Suppressor macrophage treated with lipopolysaccharide for 4 hours (primary cell): Measurements from ENCODE around the gene RNF123.
A peak's percentile ranks its signal among the peaks of the same experiment; 100 is the strongest.

Source experiments
- DNase-seq: peaks from one replicate; pipeline ENCODE4 v3.0.0-alpha.2; 2020

Gene RNF123

DNA sequence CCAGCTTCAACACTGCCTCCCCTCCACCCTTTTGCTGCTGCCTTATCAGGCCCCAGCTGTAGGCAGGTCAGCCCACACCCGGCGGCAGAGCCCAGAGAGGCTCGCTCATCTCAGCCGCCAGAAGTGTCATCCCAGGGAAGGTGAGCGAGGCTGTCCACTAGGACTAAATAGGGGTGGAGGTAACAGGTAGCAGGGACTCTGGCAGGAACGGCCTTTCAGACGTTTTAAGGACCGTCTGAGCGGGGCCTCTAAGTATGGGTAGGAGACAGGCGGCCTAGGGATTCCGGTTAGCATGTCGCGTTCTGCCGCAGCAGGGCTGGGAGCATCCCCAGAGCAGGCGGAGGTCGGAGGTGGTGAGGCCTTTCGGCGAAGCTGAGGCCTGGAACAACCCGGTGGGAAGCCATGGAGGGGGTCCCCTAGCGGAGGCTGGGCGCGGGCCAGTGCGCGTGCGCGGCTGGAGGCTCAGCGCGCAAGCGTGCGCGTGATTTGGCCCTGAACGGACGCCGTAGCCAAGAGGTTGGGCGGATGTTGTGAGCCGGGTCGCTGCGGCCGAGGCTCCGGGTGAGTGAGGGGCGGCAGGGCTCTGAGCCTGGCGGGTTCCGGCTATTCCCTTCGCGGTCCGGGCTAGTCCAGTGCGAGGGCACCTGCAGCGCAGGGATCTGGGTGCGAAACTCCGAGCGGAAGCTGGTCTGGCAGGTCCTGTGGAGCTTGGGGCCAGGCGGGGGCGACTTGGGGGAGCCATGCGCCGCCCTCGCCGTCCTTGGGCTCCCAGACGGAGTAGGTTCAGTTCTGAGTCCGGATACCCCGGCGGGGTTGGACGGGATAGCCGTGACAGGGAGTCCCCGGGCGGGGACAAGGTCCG, at the start of gene RNF123, which contains the start of gene MST1:
Gene RNF123 (plus strand): TSS at position 512 of the 862 bp plus-strand sequence. CDS start 1,609 bp downstream, outside the sequence.
Gene MST1 (minus strand): TSS at position 429 of the 862 bp plus-strand sequence. CDS start 783 bp downstream, outside the sequence.
- peak; percentile 95 for DNase-seq

DNA sequence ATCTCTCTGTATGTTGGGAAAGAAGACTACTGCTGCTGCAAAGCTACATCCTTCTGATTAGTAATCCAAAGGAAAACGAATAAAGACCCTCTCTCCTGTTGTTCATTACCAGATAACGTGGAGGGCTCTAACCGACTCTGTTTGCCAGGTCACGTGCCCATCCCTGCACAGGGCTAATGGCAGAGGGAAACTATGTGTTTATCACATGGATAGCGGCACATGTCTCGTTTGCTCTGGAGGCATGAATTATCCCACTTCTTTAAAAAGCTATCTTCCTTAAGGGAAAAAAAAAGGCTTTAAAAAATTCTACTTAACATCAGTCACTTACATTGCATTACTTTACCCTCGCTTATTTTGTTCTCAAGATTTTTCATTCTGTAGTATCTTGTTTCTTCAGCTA, 48.1 kb upstream of the RNF123 start:
- no peak for DNase-seq

DNA sequence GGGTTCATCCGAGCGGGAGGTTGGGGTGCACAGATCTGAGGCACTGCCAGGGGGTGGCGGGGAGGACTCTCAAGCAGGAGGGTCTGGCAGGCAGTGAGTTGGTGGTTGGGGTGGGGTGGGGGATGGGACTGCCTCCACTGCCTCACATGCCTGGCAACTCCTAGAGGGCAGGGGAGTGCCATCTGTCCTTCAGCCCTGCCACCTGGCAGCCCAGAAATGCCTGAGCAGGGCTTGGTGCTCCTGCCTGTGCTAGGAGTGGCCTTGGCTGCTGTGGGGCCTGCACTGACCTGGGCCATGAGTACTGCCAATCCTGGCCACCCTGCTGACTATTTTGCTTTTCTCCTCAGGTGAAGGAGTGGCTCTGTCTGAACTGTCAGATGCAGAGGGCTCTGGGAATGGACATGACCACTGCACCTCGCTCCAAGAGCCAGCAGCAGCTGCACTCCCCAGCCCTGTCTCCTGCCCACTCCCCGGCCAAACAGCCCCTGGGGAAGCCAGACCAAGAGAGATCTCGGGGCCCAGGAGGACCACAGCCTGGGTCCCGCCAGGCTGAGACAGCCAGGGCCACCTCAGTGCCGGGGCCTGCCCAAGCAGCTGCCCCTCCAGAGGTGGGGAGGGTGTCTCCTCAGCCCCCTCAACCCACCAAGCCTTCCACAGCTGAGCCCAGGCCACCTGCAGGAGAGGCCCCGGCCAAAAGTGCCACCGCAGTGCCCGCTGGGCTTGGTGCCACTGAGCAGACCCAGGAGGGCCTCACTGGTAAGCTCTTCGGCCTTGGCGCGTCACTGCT, 47.2 kb upstream of the RNF123 start:
- DNase-seq: no peak

DNA sequence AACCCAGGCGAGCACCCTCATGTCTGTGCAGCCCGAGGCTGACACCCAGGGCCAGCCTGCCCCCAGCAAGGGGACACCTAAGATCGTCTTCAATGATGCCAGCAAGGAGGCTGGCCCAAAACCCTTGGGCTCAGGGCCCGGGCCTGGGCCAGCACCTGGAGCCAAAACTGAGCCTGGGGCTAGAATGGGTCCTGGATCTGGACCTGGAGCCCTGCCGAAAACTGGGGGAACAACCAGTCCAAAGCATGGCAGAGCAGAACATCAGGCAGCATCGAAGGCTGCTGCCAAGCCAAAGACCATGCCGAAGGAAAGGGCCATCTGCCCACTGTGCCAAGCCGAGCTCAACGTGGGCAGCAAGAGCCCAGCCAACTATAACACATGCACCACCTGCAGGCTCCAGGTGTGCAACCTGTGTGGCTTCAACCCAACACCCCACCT, 46.6 kb upstream of the RNF123 start:
- no peak for DNase-seq

DNA sequence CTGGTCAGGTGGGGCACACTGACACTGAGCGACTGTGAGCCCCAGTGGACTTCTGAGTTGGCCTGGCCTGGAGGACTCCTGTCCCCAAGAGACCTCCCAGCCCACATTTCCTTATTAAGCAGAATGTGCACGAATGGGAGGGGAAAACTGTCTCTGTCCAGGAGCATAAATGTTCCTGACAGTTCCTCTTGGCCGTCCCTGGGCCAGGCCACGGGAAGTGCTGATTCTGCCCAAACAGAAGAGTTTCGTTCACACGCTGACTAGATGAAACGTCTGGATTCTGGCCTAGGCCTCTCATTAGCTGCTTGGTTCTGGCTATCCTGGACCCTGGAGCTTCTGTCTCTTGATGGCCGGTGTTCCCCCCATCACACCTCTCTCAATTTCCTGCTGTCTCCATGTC, 44.7 kb upstream of the RNF123 start:
- no peak for DNase-seq

DNA sequence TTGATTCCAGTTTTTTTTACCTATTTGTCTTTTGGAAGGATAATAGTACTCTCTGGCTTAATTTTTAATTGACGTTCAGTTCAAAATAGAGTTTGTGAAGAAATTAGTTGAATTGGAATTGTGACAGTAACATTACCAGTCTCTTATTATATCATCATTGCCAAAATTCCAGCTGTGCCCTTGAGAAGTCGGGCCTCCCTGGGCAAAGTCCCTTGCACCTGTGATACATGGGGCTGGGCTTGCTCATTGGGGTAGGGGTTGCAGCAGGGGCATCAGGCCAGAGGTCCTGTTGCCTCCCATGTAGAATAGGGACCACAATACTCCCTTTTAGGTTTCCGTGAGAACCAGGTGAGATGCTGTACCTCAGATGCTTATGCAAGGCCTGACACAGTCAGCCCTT, 43.1 kb upstream of the RNF123 start:
- no peak for DNase-seq

DNA sequence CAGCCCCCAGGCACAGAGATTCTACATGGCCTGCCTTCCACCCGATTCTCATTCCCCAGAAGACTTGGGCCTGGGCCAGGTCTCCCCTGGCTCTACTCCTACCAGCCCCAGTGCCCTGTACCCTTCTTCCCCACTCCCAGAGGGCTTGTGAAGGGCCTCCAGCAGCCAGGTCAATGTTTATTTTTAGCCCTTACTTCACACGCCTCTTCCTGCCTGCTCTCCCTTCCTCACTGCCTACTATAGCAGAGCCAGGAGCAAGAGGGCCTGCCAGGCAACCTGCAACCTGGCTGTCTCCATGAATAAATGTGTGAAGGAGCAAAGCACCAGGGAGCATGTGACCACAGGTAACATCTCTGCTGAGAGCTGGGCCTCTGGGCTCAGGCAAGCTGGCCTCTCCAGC, 41.6 kb upstream of the RNF123 start:
- no peak for DNase-seq

DNA sequence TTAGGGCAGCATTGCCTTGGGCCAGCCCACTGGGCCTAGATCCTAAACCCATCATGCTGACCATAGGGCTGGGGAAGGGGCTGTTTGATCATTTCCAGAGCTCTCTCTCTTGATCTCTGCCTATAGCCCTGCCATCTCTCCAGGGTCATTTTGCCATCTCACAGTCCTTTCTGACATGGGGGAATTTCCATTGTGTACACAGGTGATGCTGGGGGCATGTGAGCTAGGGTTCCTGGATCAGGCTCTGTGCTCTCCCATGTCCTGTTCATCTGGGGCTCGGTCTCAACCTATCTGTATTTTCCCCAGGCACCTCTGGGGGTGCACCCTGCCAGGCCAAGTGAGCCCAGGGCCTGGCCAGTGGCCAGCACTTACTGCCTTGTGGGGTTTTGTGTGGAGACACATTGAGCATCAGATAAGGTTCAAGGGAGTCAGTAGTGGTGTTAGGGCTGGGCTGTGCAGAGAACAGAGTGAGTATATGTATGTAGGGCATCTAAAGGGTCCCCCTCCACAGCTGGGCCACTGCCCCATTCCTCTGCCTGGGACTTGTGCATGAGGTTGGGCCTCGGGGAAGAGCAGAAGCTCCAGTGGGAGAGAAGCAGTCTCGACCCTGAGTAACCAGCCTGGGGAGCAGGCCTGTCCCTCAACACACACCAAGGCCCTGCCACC, 40.9 kb upstream of the RNF123 start:
- no peak for DNase-seq

DNA sequence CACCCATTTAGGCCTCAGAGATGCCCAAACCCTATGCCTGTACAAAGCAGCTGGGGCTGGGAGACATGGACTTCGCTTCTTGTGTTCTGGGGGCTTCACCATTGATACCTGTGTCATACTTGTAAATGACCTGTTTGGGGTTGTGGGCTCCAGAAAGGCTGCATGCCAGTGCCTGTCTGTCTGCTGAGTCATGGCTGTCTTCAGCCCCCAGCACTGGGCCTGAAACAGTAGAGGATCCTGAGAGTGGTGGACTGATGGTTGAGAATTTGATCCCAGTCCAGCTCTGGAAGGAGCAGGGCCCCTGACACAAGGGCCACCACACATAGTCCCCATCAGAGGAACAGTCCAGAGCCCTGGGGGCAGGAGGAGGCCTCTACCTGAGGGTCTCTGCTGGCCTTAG, 39.8 kb upstream of the RNF123 start:
- DNase-seq: no peak

DNA sequence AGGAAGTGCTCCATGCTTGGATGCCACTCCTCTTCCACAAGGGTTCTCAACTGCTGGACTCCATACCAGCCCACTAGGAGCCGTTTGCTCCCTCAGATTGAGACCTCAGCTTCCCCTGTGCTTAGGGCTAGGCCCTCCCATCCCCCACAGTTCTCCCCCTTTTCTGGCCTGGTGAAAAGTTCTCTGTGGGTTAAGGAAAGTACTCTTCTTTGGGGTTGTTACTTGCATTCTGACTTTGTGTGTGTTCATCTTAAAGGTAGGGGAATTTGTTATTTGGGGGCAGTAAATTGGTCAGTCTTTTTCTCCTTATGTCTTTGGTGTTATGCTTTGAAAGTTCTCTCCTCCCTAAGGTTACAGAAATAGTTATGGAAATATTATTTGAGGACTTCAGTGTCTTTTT, 39.2 kb upstream of the RNF123 start:
- no peak for DNase-seq

DNA sequence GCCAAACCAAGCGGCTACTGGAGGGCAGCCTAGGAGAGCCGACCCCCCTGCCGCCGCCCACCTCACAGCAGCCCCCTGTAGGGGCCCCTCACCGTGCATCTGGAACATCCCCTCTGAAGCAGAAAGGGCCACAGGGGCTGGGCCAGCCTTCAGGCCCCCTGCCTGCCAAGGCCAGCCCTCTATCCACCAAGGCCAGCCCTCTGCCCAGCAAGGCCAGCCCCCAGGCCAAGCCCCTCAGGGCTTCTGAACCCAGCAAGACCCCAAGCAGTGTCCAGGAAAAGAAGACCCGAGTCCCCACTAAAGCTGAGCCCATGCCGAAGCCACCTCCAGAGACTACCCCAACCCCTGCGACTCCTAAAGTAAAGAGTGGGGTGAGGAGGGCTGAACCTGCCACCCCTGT, 38.7 kb upstream of the RNF123 start:
- DNase-seq: no peak

DNA sequence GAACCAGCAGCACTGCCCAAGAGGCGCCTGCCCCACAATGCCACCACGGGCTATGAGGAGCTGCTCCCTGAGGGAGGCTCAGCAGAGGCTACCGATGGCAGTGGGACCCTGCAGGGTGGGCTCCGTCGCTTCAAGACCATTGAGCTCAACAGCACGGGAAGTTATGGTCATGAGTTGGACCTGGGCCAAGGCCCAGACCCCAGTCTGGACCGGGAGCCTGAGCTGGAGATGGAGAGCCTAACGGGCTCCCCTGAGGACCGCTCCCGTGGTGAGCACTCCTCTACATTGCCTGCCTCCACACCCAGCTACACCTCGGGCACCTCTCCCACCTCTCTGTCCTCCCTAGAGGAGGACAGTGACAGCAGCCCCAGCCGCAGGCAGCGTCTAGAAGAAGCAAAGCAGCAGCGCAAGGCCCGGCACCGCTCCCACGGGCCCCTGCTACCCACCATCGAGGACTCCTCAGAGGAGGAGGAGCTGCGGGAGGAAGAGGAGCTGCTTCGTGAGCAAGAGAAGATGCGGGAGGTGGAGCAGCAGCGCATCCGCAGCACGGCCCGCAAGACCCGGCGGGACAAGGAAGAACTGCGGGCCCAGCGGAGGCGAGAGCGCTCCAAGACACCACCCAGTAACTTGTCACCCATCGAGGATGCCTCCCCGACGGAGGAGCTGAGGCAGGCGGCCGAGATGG, 37.0 kb upstream of the RNF123 start:
- DNase-seq: no peak

DNA sequence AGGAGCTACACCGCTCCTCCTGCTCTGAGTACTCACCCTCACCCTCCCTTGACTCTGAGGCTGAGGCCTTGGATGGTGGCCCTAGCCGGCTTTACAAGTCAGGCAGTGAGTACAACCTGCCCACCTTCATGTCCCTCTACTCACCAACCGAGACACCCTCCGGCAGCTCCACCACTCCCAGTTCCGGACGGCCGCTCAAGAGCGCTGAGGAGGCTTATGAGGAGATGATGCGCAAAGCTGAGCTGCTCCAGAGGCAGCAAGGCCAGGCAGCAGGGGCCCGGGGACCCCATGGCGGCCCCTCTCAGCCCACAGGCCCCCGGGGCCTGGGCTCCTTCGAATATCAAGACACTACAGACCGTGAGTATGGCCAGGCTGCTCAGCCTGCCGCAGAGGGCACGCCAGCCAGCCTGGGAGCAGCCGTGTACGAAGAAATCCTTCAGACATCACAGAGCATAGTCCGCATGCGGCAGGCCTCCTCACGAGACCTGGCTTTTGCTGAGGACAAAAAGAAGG, 36.4 kb upstream of the RNF123 start:
- no peak for DNase-seq

DNA sequence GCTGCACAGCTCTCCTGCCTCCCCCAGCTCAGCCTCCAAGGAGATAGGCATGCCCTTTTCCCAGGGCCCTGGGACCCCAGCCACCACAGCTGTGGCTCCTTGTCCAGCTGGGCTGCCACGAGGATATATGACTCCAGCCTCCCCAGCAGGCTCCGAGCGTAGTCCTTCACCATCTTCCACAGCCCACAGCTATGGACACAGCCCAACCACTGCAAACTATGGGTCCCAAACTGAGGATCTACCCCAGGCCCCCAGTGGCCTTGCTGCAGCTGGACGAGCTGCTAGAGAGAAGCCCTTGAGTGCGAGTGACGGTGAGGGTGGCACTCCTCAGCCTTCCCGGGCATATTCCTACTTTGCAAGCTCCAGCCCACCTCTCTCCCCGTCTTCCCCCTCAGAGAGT, 35.7 kb upstream of the RNF123 start:
- no peak for DNase-seq

DNA sequence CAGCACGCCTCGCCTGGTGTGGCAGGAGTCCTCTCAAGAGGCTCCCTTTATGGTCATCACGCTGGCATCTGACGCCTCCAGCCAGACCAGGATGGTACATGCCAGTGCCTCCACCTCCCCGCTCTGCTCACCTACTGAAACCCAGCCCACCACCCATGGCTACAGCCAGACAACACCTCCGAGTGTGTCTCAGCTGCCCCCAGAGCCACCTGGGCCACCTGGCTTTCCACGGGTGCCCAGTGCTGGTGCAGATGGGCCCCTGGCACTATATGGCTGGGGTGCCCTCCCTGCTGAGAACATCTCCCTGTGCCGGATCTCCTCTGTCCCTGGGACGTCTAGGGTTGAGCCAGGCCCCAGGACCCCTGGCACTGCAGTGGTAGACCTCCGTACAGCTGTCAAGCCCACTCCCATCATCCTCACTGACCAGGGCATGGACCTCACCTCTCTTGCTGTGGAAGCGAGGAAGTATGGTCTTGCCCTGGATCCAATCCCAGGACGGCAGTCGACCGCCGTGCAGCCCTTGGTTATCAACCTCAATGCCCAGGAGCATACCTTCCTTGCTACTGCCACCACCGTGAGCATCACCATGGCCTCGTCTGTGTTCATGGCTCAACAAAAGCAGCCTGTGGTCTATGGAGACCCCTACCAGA, 35.1 kb upstream of the RNF123 start:
- DNase-seq: no peak

DNA sequence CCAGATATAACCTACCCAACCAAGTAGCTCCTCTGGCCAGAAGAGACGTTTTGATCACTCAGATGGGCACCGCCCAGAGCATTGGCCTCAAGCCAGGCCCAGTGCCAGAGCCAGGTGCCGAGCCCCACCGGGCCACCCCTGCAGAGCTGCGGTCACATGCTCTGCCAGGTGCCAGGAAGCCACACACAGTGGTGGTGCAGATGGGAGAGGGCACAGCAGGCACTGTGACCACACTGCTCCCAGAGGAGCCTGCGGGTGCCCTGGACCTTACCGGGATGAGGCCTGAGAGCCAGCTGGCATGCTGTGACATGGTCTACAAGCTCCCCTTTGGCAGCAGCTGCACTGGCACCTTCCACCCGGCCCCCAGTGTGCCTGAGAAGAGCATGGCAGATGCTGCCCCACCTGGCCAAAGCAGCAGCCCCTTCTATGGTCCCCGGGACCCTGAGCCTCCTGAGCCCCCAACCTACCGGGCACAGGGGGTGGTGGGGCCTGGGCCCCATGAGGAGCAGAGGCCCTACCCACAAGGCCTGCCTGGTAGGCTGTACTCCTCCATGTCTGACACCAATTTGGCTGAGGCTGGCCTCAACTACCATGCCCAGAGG, 34.3 kb upstream of the RNF123 start:
- DNase-seq: no peak

DNA sequence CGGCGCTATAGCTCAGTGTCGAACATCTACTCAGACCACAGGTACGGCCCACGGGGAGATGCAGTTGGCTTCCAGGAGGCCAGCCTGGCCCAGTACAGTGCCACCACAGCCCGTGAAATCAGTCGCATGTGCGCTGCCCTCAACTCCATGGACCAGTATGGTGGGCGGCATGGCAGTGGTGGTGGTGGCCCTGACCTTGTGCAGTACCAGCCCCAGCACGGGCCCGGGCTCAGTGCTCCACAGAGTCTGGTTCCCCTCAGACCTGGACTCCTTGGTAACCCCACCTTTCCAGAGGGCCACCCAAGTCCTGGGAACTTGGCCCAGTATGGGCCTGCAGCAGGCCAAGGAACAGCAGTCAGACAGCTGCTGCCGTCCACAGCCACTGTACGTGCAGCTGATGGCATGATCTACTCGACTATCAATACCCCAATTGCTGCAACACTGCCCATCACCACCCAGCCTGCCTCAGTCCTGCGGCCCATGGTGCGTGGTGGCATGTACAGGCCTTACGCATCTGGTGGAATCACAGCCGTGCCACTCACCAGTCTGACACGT, 33.5 kb upstream of the RNF123 start:
- DNase-seq: no peak

DNA sequence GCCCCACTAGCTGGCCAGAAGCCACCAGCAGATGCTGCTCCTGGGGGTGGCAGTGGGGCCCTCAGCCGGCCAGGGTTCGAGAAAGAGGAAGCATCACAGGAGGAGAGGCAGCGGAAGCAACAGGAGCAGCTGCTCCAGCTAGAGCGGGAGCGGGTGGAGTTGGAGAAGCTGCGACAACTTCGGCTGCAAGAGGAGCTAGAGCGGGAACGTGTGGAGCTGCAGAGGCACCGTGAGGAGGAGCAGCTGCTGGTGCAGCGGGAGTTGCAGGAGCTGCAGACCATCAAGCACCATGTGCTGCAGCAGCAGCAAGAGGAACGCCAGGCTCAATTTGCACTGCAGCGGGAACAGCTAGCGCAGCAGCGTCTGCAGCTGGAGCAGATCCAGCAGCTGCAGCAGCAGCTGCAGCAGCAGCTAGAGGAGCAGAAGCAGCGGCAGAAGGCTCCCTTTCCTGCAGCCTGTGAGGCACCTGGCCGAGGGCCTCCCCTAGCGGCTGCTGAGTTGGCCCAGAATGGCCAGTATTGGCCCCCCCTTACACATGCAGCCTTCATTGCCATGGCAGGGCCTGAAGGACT, 32.7 kb upstream of the RNF123 start:
- DNase-seq: no peak

DNA sequence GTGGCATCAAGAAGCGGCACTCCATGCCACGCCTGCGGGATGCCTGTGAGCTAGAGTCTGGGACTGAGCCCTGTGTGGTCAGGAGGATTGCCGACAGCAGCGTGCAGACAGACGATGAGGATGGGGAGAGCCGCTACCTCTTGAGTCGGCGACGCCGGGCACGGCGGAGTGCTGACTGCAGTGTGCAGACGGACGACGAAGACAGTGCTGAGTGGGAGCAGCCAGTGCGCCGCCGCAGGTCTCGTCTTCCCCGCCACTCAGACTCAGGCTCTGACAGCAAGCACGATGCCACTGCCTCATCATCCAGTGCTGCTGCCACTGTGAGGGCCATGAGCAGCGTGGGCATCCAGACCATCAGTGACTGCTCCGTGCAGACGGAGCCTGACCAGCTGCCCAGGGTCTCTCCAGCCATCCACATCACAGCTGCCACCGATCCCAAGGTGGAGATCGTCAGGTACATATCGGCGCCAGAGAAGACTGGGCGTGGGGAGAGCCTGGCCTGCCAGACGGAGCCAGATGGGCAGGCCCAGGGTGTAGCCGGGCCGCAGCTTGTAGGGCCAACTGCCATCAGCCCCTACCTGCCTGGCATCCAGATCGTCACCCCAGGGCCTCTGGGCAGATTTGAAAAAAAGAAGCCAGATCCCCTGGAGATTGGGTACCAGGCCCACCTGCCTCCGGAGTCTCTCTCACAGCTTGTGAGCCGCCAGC, 32.0 kb upstream of the RNF123 start:
- no peak for DNase-seq

DNA sequence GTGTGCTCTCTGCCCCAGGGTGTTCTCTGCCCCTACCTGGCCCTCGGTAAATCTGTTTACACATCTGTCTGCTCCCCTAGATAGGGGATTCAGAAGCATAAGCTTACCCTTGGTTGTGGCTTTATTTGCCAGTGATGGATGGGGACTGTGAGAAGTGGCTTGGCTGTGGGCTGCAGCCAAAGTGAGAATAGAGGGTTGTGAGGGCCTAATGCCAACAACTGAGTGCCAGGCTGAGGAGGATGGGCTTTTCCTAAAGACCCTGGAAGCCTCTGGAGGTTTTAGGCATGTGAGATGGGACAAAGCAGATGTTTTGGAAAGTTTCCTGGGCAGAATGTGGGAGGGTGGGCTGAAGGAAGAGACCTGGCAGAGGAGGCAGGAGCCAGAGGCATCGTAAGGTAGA, 30.6 kb upstream of the RNF123 start:
- DNase-seq: no peak
